Sigmoid colon (tissue), 4 donors: ENCODE data around the gene EFR3B.

Source experiments
- EP300 ChIP-seq, 4 donors: sonication (generic); formaldehyde crosslinking; IDR thresholded peaks; one replicate each; pipeline ENCODE4 v1.6.1; 2017; ENCODE audit warnings: antibody characterized with exemption in 4 of 4
- POLR2A ChIP-seq, 2 donors: fragments of 450-650 bp; IDR thresholded peaks; one replicate each; pipeline ENCODE4 v1.6.1; 2016; ENCODE audit warnings: antibody characterized with exemption in 2 of 2, mild to moderate bottlenecking in 2 of 2, moderate library complexity in 2 of 2
- POLR2AphosphoS5 ChIP-seq, 4 donors: sonication (generic); formaldehyde crosslinking; IDR thresholded peaks; one replicate each; pipeline ENCODE4 v1.6.1; 2017; ENCODE audit warnings: antibody characterized with exemption in 4 of 4
- TF ChIP-seq, protein P1 (sequence below), 4 experiments: fragments of 450-650 bp in 3 of 4; fragments of 200-600 bp in 1 of 4; IDR thresholded peaks; one replicate each; pipeline ENCODE4 v1.5.1; 2016 to 2019; ENCODE audit warnings: antibody characterized with exemption in 4 of 4, mild to moderate bottlenecking in 3 of 4, moderate library complexity in 2 of 4

DNA sequence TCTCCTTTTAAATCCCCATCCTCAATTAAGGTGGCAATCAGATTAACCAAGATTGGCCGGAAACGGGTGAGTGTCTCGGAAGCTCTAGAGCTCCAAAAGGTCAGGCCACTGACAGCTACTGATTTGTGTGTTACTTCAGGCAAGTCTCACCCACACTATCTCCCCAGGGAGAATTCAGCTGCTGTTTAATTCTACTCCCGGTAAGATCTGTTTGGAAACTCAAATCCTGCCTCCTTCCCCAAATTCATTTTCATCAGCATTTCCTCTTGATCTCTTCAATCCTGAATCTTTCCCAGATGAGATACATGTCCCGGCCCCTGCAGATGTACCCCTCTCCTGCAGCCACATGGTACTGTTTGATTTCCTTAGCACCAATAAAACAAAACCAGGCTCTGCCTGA, 34.9 kb downstream of the EFR3B start:
- TF ChIP-seq EP300 (IDR thresholded peaks at IDR 0.05) (no peak), POLR2AphosphoS5 (IDR thresholded peaks at IDR 0.05) (no peak), POLR2A (IDR thresholded peaks at IDR 0.05) (no peak)
- TF ChIP-seq, protein P1, sequence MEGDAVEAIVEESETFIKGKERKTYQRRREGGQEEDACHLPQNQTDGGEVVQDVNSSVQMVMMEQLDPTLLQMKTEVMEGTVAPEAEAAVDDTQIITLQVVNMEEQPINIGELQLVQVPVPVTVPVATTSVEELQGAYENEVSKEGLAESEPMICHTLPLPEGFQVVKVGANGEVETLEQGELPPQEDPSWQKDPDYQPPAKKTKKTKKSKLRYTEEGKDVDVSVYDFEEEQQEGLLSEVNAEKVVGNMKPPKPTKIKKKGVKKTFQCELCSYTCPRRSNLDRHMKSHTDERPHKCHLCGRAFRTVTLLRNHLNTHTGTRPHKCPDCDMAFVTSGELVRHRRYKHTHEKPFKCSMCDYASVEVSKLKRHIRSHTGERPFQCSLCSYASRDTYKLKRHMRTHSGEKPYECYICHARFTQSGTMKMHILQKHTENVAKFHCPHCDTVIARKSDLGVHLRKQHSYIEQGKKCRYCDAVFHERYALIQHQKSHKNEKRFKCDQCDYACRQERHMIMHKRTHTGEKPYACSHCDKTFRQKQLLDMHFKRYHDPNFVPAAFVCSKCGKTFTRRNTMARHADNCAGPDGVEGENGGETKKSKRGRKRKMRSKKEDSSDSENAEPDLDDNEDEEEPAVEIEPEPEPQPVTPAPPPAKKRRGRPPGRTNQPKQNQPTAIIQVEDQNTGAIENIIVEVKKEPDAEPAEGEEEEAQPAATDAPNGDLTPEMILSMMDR (IDR thresholded peaks at IDR 0.05): no peak
